T-helper 1 cell treated with Interleukin-12 subunit alpha and Interleukin-12 subunit beta and Interleukin-4 antibody, amounts not matched to agents 30 μg/mL and 1 μg/mL, for 36 hours (primary cell): ENCODE measurements around the gene DENND5A.

Experiments
- H3K27ac Mint-ChIP-seq: one replicate; pipeline ENCODE4 v1.8.0; 2021; ENCODE audit warnings: mild to moderate bottlenecking, mixed read lengths
- H3K27me3 Mint-ChIP-seq: one replicate; pipeline ENCODE4 v1.8.0; 2021; ENCODE audit warnings: low read depth, mixed read lengths
- H3K36me3 Mint-ChIP-seq: one replicate; pipeline ENCODE4 v1.8.0; 2021; ENCODE audit warnings: low read depth, mixed read lengths
- H3K4me1 Mint-ChIP-seq: one replicate; pipeline ENCODE4 v1.8.0; 2021; ENCODE audit warnings: low read depth, mixed read lengths
- H3K4me3 Mint-ChIP-seq: one replicate; pipeline ENCODE4 v1.8.0; 2021; ENCODE audit warnings: mild to moderate bottlenecking, moderate library complexity, mixed read lengths
- H3K9me3 Mint-ChIP-seq: one replicate; pipeline ENCODE4 v1.8.0; 2021; ENCODE audit warnings: mixed read lengths

DENND5A gene

GRCh38 chr11:9137293-9138132 is 127.6 kb downstream of the DENND5A start:
- Mint-ChIP-seq H3K36me3 (peaks cover 14% of the 10 kb centered on the region), H3K27ac (peak overlapping the region; percentile 2), H3K4me3 (no peak overlapping the region), H3K9me3 (no peaks in the 10 kb centered on the region), H3K27me3 (no peaks in the 10 kb centered on the region), H3K4me1 (peaks cover 25% of the 10 kb centered on the region)

GRCh38 chr11:9136741-9137140 is 128.4 kb downstream of the DENND5A start:
- Mint-ChIP-seq H3K27me3 (no peaks in the 10 kb centered on the region), H3K4me1 (peaks cover 25% of the 10 kb centered on the region), H3K36me3 (peaks cover 14% of the 10 kb centered on the region), H3K9me3 (no peaks in the 10 kb centered on the region), H3K27ac (no peak overlapping the region), H3K4me3 (no peak overlapping the region)

- Mint-ChIP-seq H3K4me1 (peaks cover 17% of the 10 kb centered on the region), H3K9me3 (no peaks in the 10 kb centered on the region), H3K36me3 (peaks cover 7% of the 10 kb centered on the region), H3K27me3 (no peaks in the 10 kb centered on the region), H3K4me3 (no peak overlapping the region), H3K27ac (no peak overlapping the region)
Observed at GRCh38 chr11:9133956-9134355, 131.2 kb downstream of the DENND5A start.

GRCh38 chr11:9132203-9132878 is 132.8 kb downstream of the DENND5A start:
- Mint-ChIP-seq H3K9me3 (no peaks in the 10 kb centered on the region), H3K4me1 (peaks cover 16% of the 10 kb centered on the region), H3K4me3 (no peak overlapping the region), H3K27me3 (no peaks in the 10 kb centered on the region), H3K36me3 (peaks cover 4% of the 10 kb centered on the region), H3K27ac (no peak overlapping the region)

DNA sequence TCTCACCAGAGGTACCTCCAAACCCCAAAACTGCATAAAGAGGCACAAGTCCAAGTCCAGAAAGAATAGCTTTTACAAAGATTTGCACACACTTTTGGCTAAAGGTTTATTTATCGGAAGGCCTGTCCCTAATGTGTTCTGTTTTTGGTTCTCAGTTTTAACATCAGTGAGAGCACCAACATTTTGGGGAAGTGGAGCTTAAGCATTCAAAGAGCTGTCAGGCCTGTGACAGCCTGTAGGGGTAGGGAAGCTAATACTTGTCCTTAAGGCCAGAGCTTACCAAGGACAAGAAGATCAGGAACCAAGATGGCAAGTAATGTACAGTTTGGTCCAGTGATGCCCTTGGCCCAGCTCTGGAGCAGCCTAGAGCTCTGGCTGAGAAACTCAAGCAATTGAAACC is 134.9 kb downstream of the DENND5A start:
- peaks cover 20% of the 10 kb centered on the region for H3K4me1 Mint-ChIP-seq
- H3K27ac Mint-ChIP-seq, result no peak overlapping the region
- no peaks in the 10 kb centered on the region for H3K36me3 Mint-ChIP-seq
- no peaks in the 10 kb centered on the region for H3K9me3 Mint-ChIP-seq
- no peak overlapping the region for H3K4me3 Mint-ChIP-seq
- H3K27me3 Mint-ChIP-seq, result no peaks in the 10 kb centered on the region

DNA sequence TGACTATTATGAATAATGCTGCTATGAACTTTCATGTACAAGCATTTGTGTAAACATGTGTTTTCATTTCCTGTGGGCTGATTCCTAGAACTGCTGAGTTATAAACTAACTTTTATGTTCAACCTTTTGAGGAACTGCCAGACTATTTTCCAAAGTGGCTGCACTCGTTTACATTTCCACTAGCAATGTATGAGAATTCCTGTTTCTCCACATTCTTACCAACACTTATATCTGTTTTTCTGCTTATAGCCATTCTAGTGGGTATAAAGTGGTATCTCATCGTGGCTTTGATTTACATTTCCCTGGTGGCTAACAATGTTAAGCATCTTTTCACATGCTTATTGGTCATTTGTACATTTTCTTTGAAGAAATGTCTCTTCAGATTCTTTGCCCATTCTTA is 138.5 kb downstream of the DENND5A start:
- H3K4me1 Mint-ChIP-seq, result peaks cover 17% of the 10 kb centered on the region
- H3K4me3 Mint-ChIP-seq, result no peak overlapping the region
- H3K27ac Mint-ChIP-seq, result no peak overlapping the region
- H3K36me3 Mint-ChIP-seq, result peaks cover 2% of the 10 kb centered on the region
- no peaks in the 10 kb centered on the region for H3K27me3 Mint-ChIP-seq
- H3K9me3 Mint-ChIP-seq, result no peaks in the 10 kb centered on the region

- no peak overlapping the region for H3K4me3 Mint-ChIP-seq
- peaks cover 14% of the 10 kb centered on the region for H3K4me1 Mint-ChIP-seq
Observed at GRCh38 chr11:9125185-9125886, 139.8 kb downstream of the DENND5A start.

GRCh38 chr11:9123595-9124304 is 141.4 kb downstream of the DENND5A start:
- Mint-ChIP-seq H3K4me1 (peaks cover 14% of the 10 kb centered on the region), H3K4me3 (no peak overlapping the region), H3K9me3 (no peaks in the 10 kb centered on the region), H3K36me3 (peaks cover 2% of the 10 kb centered on the region), H3K27ac (no peak overlapping the region), H3K27me3 (no peaks in the 10 kb centered on the region)

More at GRCh38 chr11:9125185-9125886, 139.8 kb downstream of the DENND5A start:
- Mint-ChIP-seq H3K36me3 (peaks cover 2% of the 10 kb centered on the region), H3K27ac (no peak overlapping the region), H3K27me3 (no peaks in the 10 kb centered on the region), H3K9me3 (no peaks in the 10 kb centered on the region)

- no peak overlapping the region for H3K4me3 Mint-ChIP-seq
- H3K4me1 Mint-ChIP-seq, result peaks cover 3% of the 10 kb centered on the region
- peaks cover 2% of the 10 kb centered on the region for H3K36me3 Mint-ChIP-seq
- no peak overlapping the region for H3K27ac Mint-ChIP-seq
- no peaks in the 10 kb centered on the region for H3K27me3 Mint-ChIP-seq
- H3K9me3 Mint-ChIP-seq, result no peaks in the 10 kb centered on the region
Observed at GRCh38 chr11:9121469-9121796, 143.7 kb downstream of the DENND5A start.

- H3K36me3 Mint-ChIP-seq, result peaks cover 2% of the 10 kb centered on the region
- no peak overlapping the region for H3K27ac Mint-ChIP-seq
- no peaks in the 10 kb centered on the region for H3K4me1 Mint-ChIP-seq
- H3K4me3 Mint-ChIP-seq, result no peak overlapping the region
- H3K27me3 Mint-ChIP-seq, result no peaks in the 10 kb centered on the region
- H3K9me3 Mint-ChIP-seq, result no peaks in the 10 kb centered on the region
Observed at GRCh38 chr11:9120664-9121468, 144.3 kb downstream of the DENND5A start.

- peaks cover 1% of the 10 kb centered on the region for H3K9me3 Mint-ChIP-seq
- H3K27me3 Mint-ChIP-seq, result no peaks in the 10 kb centered on the region
- no peak overlapping the region for H3K4me3 Mint-ChIP-seq
- no peaks in the 10 kb centered on the region for H3K4me1 Mint-ChIP-seq
- H3K36me3 Mint-ChIP-seq, result peaks cover 2% of the 10 kb centered on the region
- H3K27ac Mint-ChIP-seq, result no peak overlapping the region
Observed at GRCh38 chr11:9118277-9118676, 146.9 kb downstream of the DENND5A start.

- H3K4me3 Mint-ChIP-seq, result no peak overlapping the region
Observed at GRCh38 chr11:9112075-9112474, 153.1 kb downstream of the DENND5A start.

DNA sequence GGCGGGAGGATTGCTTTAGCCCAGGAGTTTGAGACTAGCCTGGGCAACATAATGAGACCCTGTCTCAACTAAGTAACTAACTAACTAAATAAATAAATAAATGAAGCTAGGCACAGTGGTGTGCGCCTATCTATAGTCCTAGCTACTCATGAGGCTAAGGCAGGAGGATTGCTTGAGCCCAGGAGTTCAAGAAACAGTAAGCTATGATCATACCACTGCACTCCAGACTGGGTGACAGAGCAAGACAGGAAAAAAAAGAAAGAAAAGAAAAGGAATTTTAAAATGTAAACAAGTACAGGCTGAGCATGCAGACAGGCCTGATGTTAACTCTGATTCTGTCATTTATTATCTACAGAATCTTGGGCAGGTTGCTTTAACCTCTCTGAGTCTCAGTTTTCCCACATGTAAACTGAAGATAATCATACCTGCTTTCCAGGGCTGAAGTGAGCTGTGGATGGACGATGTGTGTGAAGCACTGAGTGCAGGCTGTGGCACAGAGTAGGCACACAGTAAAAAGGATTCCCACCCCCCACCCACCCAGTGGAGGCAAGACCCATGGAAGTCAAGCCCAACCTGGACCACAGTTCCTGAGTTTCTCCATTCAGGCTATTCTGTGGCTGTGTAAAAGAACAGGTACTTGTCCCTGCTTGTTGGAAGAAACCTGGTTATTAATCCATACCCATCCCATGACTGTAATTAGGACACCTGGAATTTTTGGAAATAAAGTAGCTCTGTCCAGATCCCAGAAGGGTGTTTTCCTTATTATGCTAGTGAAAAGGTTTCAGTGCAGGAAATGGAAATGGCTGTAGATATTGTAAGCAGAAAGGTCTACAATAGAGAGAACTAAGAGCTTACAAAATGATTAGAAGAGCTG is 155.1 kb downstream of the DENND5A start:
- no peaks in the 10 kb centered on the region for H3K4me1 Mint-ChIP-seq
- H3K36me3 Mint-ChIP-seq, result no peaks in the 10 kb centered on the region
- H3K9me3 Mint-ChIP-seq, result peaks cover 23% of the 10 kb centered on the region
- no peak overlapping the region for H3K4me3 Mint-ChIP-seq
- H3K27me3 Mint-ChIP-seq, result peaks cover 18% of the 10 kb centered on the region
- H3K27ac Mint-ChIP-seq, result no peak overlapping the region

More at GRCh38 chr11:9112075-9112474, 153.1 kb downstream of the DENND5A start:
- Mint-ChIP-seq H3K9me3 (peaks cover 23% of the 10 kb centered on the region), H3K4me1 (no peaks in the 10 kb centered on the region), H3K36me3 (peaks cover 2% of the 10 kb centered on the region), H3K27me3 (peaks cover 8% of the 10 kb centered on the region), H3K27ac (no peak overlapping the region)
